Stimulated activated naive CD8-positive, alpha-beta T cell treated with anti-CD3 and anti-CD28 coated beads, Interleukin-15, Interleukin-2, amounts not matched to agents 100 ng/mL and 50 ng/mL, for 24 hours (primary cell): ENCODE data around the gene NRM.

Experiments used
- H3K27ac Mint-ChIP-seq: one replicate; pipeline ENCODE4 v1.8.0; 2021; ENCODE audit warnings: mild to moderate bottlenecking, mixed read lengths
- H3K27me3 Mint-ChIP-seq: one replicate; pipeline ENCODE4 v1.8.0; 2021; ENCODE audit warnings: mixed read lengths
- H3K36me3 Mint-ChIP-seq: one replicate; pipeline ENCODE4 v1.8.0; 2021; ENCODE audit warnings: low read depth, mixed read lengths
- H3K4me1 Mint-ChIP-seq: one replicate; pipeline ENCODE4 v1.8.0; 2021; ENCODE audit warnings: low read depth, mixed read lengths
- H3K4me3 Mint-ChIP-seq: one replicate; pipeline ENCODE4 v1.8.0; 2021; ENCODE audit warnings: mild to moderate bottlenecking, mixed read lengths
- H3K9me3 Mint-ChIP-seq: one replicate; pipeline ENCODE4 v1.8.0; 2021; ENCODE audit warnings: mixed read lengths

NRM gene

GRCh38 chr6:30644769-30645168 is 46.0 kb downstream of the NRM start:
- Mint-ChIP-seq H3K27me3 (no peaks in the 10 kb centered on the region), H3K4me1 (peaks cover 46% of the 10 kb centered on the region), H3K9me3 (no peaks in the 10 kb centered on the region), H3K4me3 (no peak overlapping the region), H3K27ac (no peak overlapping the region), H3K36me3 (peaks cover 42% of the 10 kb centered on the region)

GRCh38 chr6:30643656-30644055 is 47.1 kb downstream of the NRM start:
- H3K4me3 Mint-ChIP-seq = no peak overlapping the region
- peaks cover 39% of the 10 kb centered on the region for H3K36me3 Mint-ChIP-seq
- H3K27ac Mint-ChIP-seq = no peak overlapping the region
- H3K9me3 Mint-ChIP-seq = no peaks in the 10 kb centered on the region
- H3K4me1 Mint-ChIP-seq = peaks cover 41% of the 10 kb centered on the region
- no peaks in the 10 kb centered on the region for H3K27me3 Mint-ChIP-seq

GRCh38 chr6:30641048-30641447 is 49.7 kb downstream of the NRM start:
- Mint-ChIP-seq H3K27me3 (no peaks in the 10 kb centered on the region), H3K27ac (peak overlapping the region; percentile 50), H3K4me3 (no peak overlapping the region), H3K36me3 (peaks cover 38% of the 10 kb centered on the region), H3K4me1 (peaks cover 27% of the 10 kb centered on the region), H3K9me3 (no peaks in the 10 kb centered on the region)

GRCh38 chr6:30640481-30640880 is 50.3 kb downstream of the NRM start:
- Mint-ChIP-seq H3K4me3 (no peak overlapping the region), H3K4me1 (peaks cover 22% of the 10 kb centered on the region), H3K27me3 (no peaks in the 10 kb centered on the region), H3K27ac (no peak overlapping the region), H3K9me3 (no peaks in the 10 kb centered on the region), H3K36me3 (peaks cover 39% of the 10 kb centered on the region)
